K562 (cell line): Measurements from ENCODE around the gene SERPINB5. TPM values are rescaled to one million over a fixed set of nuclear protein-coding genes. Genes with fewer than 3 reads are reported as not detected.
A peak's percentile ranks its signal among the peaks of the same experiment; 100 is the strongest.

Experiments
- ATAC-seq: fragments of 200-7000 bp; cut with Tn5 transposase; 3 replicates; pipeline ENCODE4 v1.9.1; 2020; ENCODE audit warnings: moderate library complexity
- BruUV-seq: library from RNA; stranded (reverse); fragments of 400-500 nt; replicated peaks from 2 replicates; lab custom pipeline; 2021; lab: Mats Ljungman, UMichigan
- CTCF ChIA-PET: fragments of 300-600 bp; formaldehyde crosslinking; extraction: SDS; loops from one replicate; lab custom pipeline; 2021; ENCODE audit warnings: low intra/inter-chr PET ratio; lab: Yijun Ruan, JAX
- POLR2A ChIA-PET: fragments of 300-600, 350-650 bp; sonication (Branson Sonifier 250); formaldehyde crosslinking; extraction: SDS; loops from one replicate; lab custom pipeline; 2021; ENCODE audit warnings: antibody characterized with exemption, inconsistent platforms; lab: Yijun Ruan, JAX
- DNase-seq, 4 experiments: peaks; one replicate each; pipeline versions ENCODE4 v3.0.0 to v3.0.0-alpha.2; 2011 to 2018; ENCODE audit warnings: low spot score in 3 of 4, mixed read lengths in 3 of 4; ENCODE audit errors: extremely low read depth in 1 of 4
- FAIRE-seq: peaks from 2 replicates; lab custom pipeline; 2011; peaks lifted over from hg19 to GRCh38; lab: Jason Lieb, UNC
- H2AFZ ChIP-seq: 2 replicates; pipeline ENCODE4 v1.6.0; 2011; ENCODE audit warnings: low read depth, low read length, control low read depth, inconsistent platforms
- H3K27ac ChIP-seq: fragments of 200-600 bp; 3 replicates; pipeline ENCODE4 v1.8.0; 2011; ENCODE audit warnings: low read depth, mild to moderate bottlenecking, control low read depth, inconsistent platforms, low read length, moderate library complexity, mixed read lengths; ENCODE audit errors: extremely low read depth
- H3K27me3 ChIP-seq, 2 experiments: fragments of 300-600 bp in 1 of 2; 2 replicates in 1 of 2; 3 replicates in 1 of 2; pipeline versions ENCODE4 v1.6.0 to v1.8.0; 2011; ENCODE audit warnings: inconsistent platforms in 2 of 2, low read length in 2 of 2, mild to moderate bottlenecking in 1 of 2, mixed read lengths in 1 of 2, moderate library complexity in 1 of 2; ENCODE audit not compliant: control insufficient read depth in 2 of 2, insufficient read depth in 2 of 2
- H3K36me3 ChIP-seq: fragments of 300-600 bp; 3 replicates; pipeline ENCODE4 v1.8.0; 2011; ENCODE audit warnings: mild to moderate bottlenecking, low read length, inconsistent platforms; ENCODE audit not compliant: control insufficient read depth, insufficient read depth
- H3K4me1 ChIP-seq, 2 experiments: fragments of 200-600 bp in 1 of 2; replicated peaks in 1 of 2; 2 replicates in 1 of 2; 3 replicates in 1 of 2; pipeline versions ENCODE4 v1.5.1 to v1.8.0; 2011; ENCODE audit warnings: inconsistent platforms in 2 of 2, low read length in 2 of 2, mild to moderate bottlenecking in 1 of 2, mixed read lengths in 1 of 2, moderate library complexity in 1 of 2; ENCODE audit not compliant: control insufficient read depth in 2 of 2, insufficient read depth in 2 of 2
- H3K4me2 ChIP-seq: 2 replicates; pipeline ENCODE4 v1.6.1; 2011; ENCODE audit warnings: low read length, control low read depth, inconsistent platforms, mixed read lengths; ENCODE audit not compliant: insufficient read depth
- H3K4me3 ChIP-seq: fragments of 200-600 bp; sonication (generic), shearing (Covaris generic); 2 replicates; pipeline ENCODE4 v1.5.1; 2016; ENCODE audit warnings: control low read depth, inconsistent platforms
- H3K79me2 ChIP-seq: fragments of 200-600 bp; 3 replicates; pipeline ENCODE4 v1.8.0; 2011; ENCODE audit warnings: low read length, inconsistent platforms; ENCODE audit not compliant: control insufficient read depth, insufficient read depth
- H3K9ac ChIP-seq, 2 experiments: 2 replicates each; pipeline versions ENCODE4 v1.6.0 to v1.6.1; 2011; ENCODE audit warnings: low read depth in 2 of 2, low read length in 2 of 2, control low read depth in 1 of 2, inconsistent platforms in 1 of 2, mild to moderate bottlenecking in 1 of 2, mixed read lengths in 1 of 2; ENCODE audit not compliant: insufficient read depth in 1 of 2
- H3K9me1 ChIP-seq: one replicate; pipeline ENCODE4 v1.6.0; 2011; ENCODE audit warnings: inconsistent platforms, mild to moderate bottlenecking, low read length, moderate library complexity; ENCODE audit not compliant: control insufficient read depth, insufficient read depth
- H3K9me3 ChIP-seq: replicated peaks from 2 replicates; pipeline ENCODE4 v1.5.1; 2011; ENCODE audit warnings: low read depth, low read length, inconsistent platforms; ENCODE audit not compliant: control insufficient read depth, insufficient read depth
- H4K20me1 ChIP-seq: replicated peaks from 2 replicates; pipeline ENCODE4 v1.6.1; 2011; ENCODE audit warnings: low read length, inconsistent platforms, mixed read lengths; ENCODE audit not compliant: control insufficient read depth, insufficient read depth
- MAFK ChIP-seq: IDR thresholded peaks from 2 replicates; pipeline ENCODE4 v1.6.1; 2011; ENCODE audit warnings: low read length, improper control_type of control experiment
- POLR2G ChIP-seq: fragments of 200-400 bp; formaldehyde crosslinking; IDR thresholded peaks from 2 replicates; pipeline ENCODE4 v1.6.1; 2017; ENCODE audit warnings: low read depth, mild to moderate bottlenecking, antibody characterized with exemption, low read length, moderate library complexity
- RAD21 ChIP-seq, 2 experiments: fragments of 250-450 bp in 1 of 2; fragments of 450-650 bp in 1 of 2; sonication (Bioruptor Pico) in 1 of 2; formaldehyde crosslinking in 1 of 2; IDR thresholded peaks in 1 of 2; conservative IDR thresholded peaks in 1 of 2; 2 replicates each; pipeline versions ENCODE4 v1.4.0 to v1.8.0; 2020 to 2022; ENCODE audit warnings: mild to moderate bottlenecking in 2 of 2, moderate library complexity in 1 of 2
- RBM22 ChIP-seq: fragments of 200-400 bp; formaldehyde crosslinking; IDR thresholded peaks from 2 replicates; pipeline ENCODE4 v1.6.1; 2018; ENCODE audit warnings: low read length, low read depth; ENCODE audit not compliant: poor library complexity, severe bottlenecking
- SPI1 ChIP-seq: IDR thresholded peaks from 2 replicates; pipeline ENCODE4 v1.6.1; 2011; ENCODE audit warnings: low read depth, low read length, control low read depth, borderline replicate concordance
- TCF3 ChIP-seq: sonication (generic); formaldehyde crosslinking; IDR thresholded peaks from 2 replicates; pipeline ENCODE4 v1.4.0; 2020; ENCODE audit warnings: mild to moderate bottlenecking, missing genetic modification reagents
- ZKSCAN3 ChIP-seq: fragments of 250-450 bp; sonication (Bioruptor Pico); IDR thresholded peaks from 2 replicates; pipeline ENCODE4 v1.4.0; 2020
- ZNF253 ChIP-seq: fragments of 250-450 bp; sonication (Bioruptor Pico); conservative IDR thresholded peaks from 2 replicates; pipeline ENCODE4 v1.6.1; 2021; ENCODE audit warnings: mild to moderate bottlenecking
- ZNF436 ChIP-seq: fragments of 250-450, 450-650 bp; sonication (Bioruptor Pico); formaldehyde crosslinking; IDR thresholded peaks from 2 replicates; pipeline ENCODE4 v1.7.0; 2020; ENCODE audit warnings: mild to moderate bottlenecking
- ZNF57 ChIP-seq: fragments of 450-650 bp; formaldehyde crosslinking; IDR thresholded peaks from 2 replicates; pipeline ENCODE4 v1.4.0; 2020; ENCODE audit warnings: mild to moderate bottlenecking, moderate library complexity
- ZZZ3 ChIP-seq: fragments of 450-650 bp; IDR thresholded peaks from 2 replicates; pipeline ENCODE4 v1.6.1; 2016; ENCODE audit warnings: antibody characterized with exemption, mild to moderate bottlenecking, moderate library complexity
- WGBS: fragments of 100-300 bp; shearing (Covaris generic); methylation state at CpG from one replicate; pipeline ENCODE4 v1.1.6; 2016; ENCODE audit warnings: low coverage, mixed read lengths; ENCODE audit not compliant: insufficient coverage; ENCODE audit errors: missing lambda C conversion rate; 5-methylcytosine and 5-hydroxymethylcytosine counted together
- in situ Hi-C: fragments of 300-500 bp; cut with MboI; formaldehyde crosslinking; loops from 4 replicates; pipeline ENCODE4 v1.15.0; 2018; ENCODE audit warnings: inconsistent platforms, mixed read lengths
- intact Hi-C: fragments of 100-400 bp; cut with micrococcal nuclease; formaldehyde crosslinking; loops from 2 replicates; pipeline ENCODE4 v1.14.2; 2022
- polyA plus RNA-seq, 8 experiments: library from polyadenylated mRNA; depleted of rRNA in 4 of 8; stranded (reverse) in 5 of 8; unstranded in 3 of 8; fragments of >200 nt; fragmentation: Nextera tagmentation in 2 of 8; fragmentation: Illumina TruSeq in 1 of 8; extraction: Ambion mirVana in 2 of 8; extraction: Trizol in 1 of 8; gene quantifications; 2 replicates each; pipeline versions ENCODE4 v1.2.1 to v1.2.3, GENCODE V29; 2011 to 2014; ENCODE audit warnings: inconsistent platforms in 1 of 8, missing spikeins in 1 of 8
- total RNA-seq, 7 experiments: library from RNA; depleted of rRNA in 6 of 7; stranded (reverse); fragments of >200 nt in 6 of 7; fragmentation: Illumina TruSeq in 2 of 7; extraction: Trizol in 2 of 7; gene quantifications; 2 replicates each; pipeline versions ENCODE4 v1.2.1 to v1.2.3, GENCODE V29; 2011 to 2021; ENCODE audit warnings: low replicate concordance in 1 of 7

Gene SERPINB5
- total and polyA plus RNA-seq, 9 of the 15 experiments (the other 6 are each of a cell fraction or from before 2014, with no cell fraction given): 0.05 to 1.4 (median 0.49) TPM; not detected in 1

DNA sequence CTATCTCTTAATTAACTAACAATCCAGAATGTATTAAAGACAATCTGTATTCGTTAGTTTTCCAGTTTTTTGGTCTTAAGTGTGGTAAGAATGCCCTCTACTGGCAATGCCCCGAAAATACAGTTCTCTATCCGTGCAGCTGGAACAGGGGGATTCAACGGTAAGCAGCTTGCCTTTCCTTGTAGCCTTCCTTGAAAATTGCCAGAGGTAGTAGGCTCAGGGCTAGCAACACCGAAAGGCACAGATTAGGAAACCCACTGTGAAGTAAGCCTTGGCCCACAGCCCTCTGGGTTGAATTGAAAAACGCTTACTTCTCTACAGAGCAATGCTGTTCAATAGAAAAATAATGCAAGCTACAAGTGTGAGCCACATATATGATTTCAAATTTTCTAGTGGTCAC is 37.4 kb upstream of the SERPINB5 start (continued):
- no peak for TF ChIP-seq ZKSCAN3 (CRISPR knock-in tag)
- no peak for TF ChIP-seq RBM22
- TF ChIP-seq ZZZ3: no peak
- TF ChIP-seq ZNF253 (CRISPR knock-in tag): no peak
- no peak for TF ChIP-seq SPI1
- TF ChIP-seq RAD21 (CRISPR knock-in tag; conservative IDR thresholded peaks at IDR 0.05 in 1 of 2, IDR thresholded peaks at IDR 0.05 in 1 of 2): peak; percentile 44 to 72
- TF ChIP-seq POLR2G: no peak

DNA sequence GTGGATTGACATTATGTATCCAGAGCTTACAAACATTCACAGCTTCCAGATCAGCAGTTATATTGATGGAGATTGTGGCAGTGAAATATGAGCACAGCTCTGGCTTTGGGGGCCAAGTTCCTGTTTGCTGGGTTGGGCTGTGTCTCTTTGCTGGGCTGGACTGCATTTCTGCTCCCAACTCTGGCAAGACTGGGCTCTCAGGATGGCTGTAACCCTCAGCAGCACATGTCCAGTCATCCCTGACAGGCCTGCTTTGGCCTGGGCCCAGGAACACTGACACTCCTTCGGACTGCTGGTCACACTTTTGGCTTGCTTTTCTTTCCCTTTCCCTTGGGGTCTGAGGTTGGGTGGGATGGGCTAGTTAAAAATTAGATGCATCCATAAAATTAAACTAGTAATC is 36.5 kb upstream of the SERPINB5 start:
- no peak for FAIRE-seq

More for the DNA sequence above, 36.5 kb upstream of the SERPINB5 start:
- no peaks in the 10 kb centered on the region for H3K36me3 ChIP-seq
- no peaks in the 10 kb centered on the region for H3K9me3 ChIP-seq
- intact Hi-C loops: loop anchor here (2.0 kb wide), 1 partner anchor 309 kb away; no protein-coding TSS in a partner anchor
- in situ Hi-C loops: no loop called here
- no CpG with 5 or more reads among the region's 1 CpG for WGBS
- H4K20me1 ChIP-seq: no peaks in the 10 kb centered on the region
- H3K9ac ChIP-seq: no peak overlapping the region
- BruUV-seq: no TSS peak
- H3K4me1 ChIP-seq: no peaks in the 10 kb centered on the region
- H3K4me3 ChIP-seq: no peak overlapping the region
- no peaks in the 10 kb centered on the region for H3K9me1 ChIP-seq
- peak; percentile 39; the same call in 1 of the 3 replicates for ATAC-seq
- H3K27me3 ChIP-seq: peaks cover 0 to 4% of the 10 kb centered on the region in 2 experiments; a peak in 1 of 5 replicates
- no peaks in the 10 kb centered on the region for H3K79me2 ChIP-seq
- POLR2A ChIA-PET: no interaction called here
- no peak for DNase-seq
- H3K4me2 ChIP-seq: no peak overlapping the region
- TF ChIP-seq TCF3 (CRISPR knock-in tag) (no peak), MAFK (no peak), ZNF436 (CRISPR knock-in tag) (no peak), ZNF57 (no peak)
- TF ChIP-seq, all 486 proteins: peak for 0
- CTCF ChIA-PET: interaction anchor here (1.4 to 1.5 kb wide), 2 partner anchors 98 to 117 kb away, joined by 4 to 15 read pairs; no protein-coding TSS in a partner anchor
- no peak overlapping the region for H3K27ac ChIP-seq
- H2AFZ ChIP-seq: no peak overlapping the region
